MM.1S (cell line): Measurements from ENCODE around the gene ACSF3.

ENCODE experiments used
- DNase-seq: peaks from one replicate; pipeline ENCODE4 v3.0.0-alpha.2; 2015
- H2AFZ ChIP-seq: fragments of 300-600 bp; sonication (generic); 2 replicates; pipeline ENCODE4 v1.6.0; 2016; ENCODE audit warnings: antibody characterized with exemption, low read length
- H3F3A ChIP-seq: fragments of 300-600 bp; sonication (generic); 2 replicates; pipeline ENCODE4 v1.6.1; 2016; ENCODE audit warnings: mild to moderate bottlenecking, antibody characterized with exemption, low read length, moderate library complexity, mixed read lengths; ENCODE audit not compliant: insufficient read depth
- H3K27ac ChIP-seq: fragments of 300-600 bp; sonication (generic); 2 replicates; pipeline ENCODE4 v1.5.1; 2016; ENCODE audit warnings: mild to moderate bottlenecking, low read length
- H3K27me3 ChIP-seq: fragments of 300-600 bp; sonication (generic); replicated peaks from 2 replicates; pipeline ENCODE4 v1.6.0; 2016; ENCODE audit warnings: low read length; ENCODE audit not compliant: insufficient read depth
- H3K36me3 ChIP-seq: fragments of 300-600 bp; sonication (generic); replicated peaks from 2 replicates; pipeline ENCODE4 v1.6.1; 2016; ENCODE audit warnings: mild to moderate bottlenecking, low read length, mixed read lengths; ENCODE audit not compliant: insufficient read depth
- H3K4me1 ChIP-seq: fragments of 300-600 bp; sonication (generic); 2 replicates; pipeline ENCODE4 v1.6.1; 2016; ENCODE audit warnings: low read length, mixed read lengths
- H3K4me2 ChIP-seq: fragments of 300-600 bp; sonication (generic); 2 replicates; pipeline ENCODE4 v1.6.0; 2016; ENCODE audit warnings: low read depth, low read length
- H3K4me3 ChIP-seq: fragments of 300-600 bp; sonication (generic); 2 replicates; pipeline ENCODE4 v1.5.1; 2016; ENCODE audit warnings: low read length, mixed read lengths
- H3K79me2 ChIP-seq: fragments of 300-600 bp; sonication (generic); 2 replicates; pipeline ENCODE4 v1.6.1; 2016; ENCODE audit warnings: mixed run types, low read length, mixed read lengths
- H3K9ac ChIP-seq: fragments of 300-600 bp; sonication (generic); 2 replicates; pipeline ENCODE4 v1.6.1; 2016; ENCODE audit warnings: low read length, mixed read lengths
- H3K9me2 ChIP-seq: fragments of 300-600 bp; sonication (generic); replicated peaks from 2 replicates; pipeline ENCODE4 v1.6.1; 2016; ENCODE audit warnings: mild to moderate bottlenecking, low read length, mixed read lengths; ENCODE audit not compliant: insufficient read depth
- H3K9me3 ChIP-seq: fragments of 300-600 bp; sonication (generic); replicated peaks from 2 replicates; pipeline ENCODE4 v1.6.1; 2016; ENCODE audit warnings: mild to moderate bottlenecking, low read length, mixed read lengths; ENCODE audit not compliant: insufficient read depth
- H4K20me1 ChIP-seq: fragments of 300-600 bp; sonication (generic); 2 replicates; pipeline ENCODE4 v1.6.1; 2016; ENCODE audit warnings: mild to moderate bottlenecking, low read length, moderate library complexity, mixed read lengths; ENCODE audit not compliant: insufficient read depth
- EZH2 ChIP-seq: fragments of 300-600 bp; sonication (generic); optimal IDR thresholded peaks from 2 replicates; pipeline ENCODE3; 2017; ENCODE audit warnings: low read depth, mild to moderate bottlenecking, antibody characterized with exemption, low read length, mixed read lengths
- EZH2phosphoT487 ChIP-seq: fragments of 300-600 bp; sonication (generic); IDR thresholded peaks from 2 replicates; pipeline ENCODE4 v1.6.1; 2018; ENCODE audit warnings: antibody characterized with exemption, low read length
- TF ChIP-seq, protein P1 (sequence below): fragments of 300-600 bp; sonication (generic); IDR thresholded peaks from 2 replicates; pipeline ENCODE4 v1.5.1; 2016; ENCODE audit warnings: antibody characterized with exemption, low read length, mixed read lengths

The ACSF3 gene

DNA sequence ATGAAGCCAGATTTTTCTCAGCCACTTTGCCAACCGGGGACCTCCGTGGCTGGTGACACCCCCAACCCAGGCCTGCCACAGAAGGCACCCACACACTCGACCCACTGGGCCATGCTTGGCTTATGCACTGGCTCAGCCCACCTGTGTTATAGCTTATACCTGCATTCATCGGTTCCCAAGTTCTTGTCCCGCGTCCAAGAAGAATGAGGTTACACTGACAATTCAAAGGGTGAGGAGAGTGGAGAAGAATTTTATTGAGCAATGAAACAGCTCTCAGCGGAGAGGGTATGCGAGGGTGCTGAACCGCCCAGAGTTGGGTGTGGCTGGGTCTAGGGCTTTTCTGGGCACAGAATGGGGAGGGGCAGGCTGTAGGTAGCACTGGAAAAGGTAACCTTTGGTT is 55.7 kb downstream of the ACSF3 start:
- H3K36me3 ChIP-seq = no peaks in the 10 kb centered on the region
- no peak overlapping the region for H3K27ac ChIP-seq
- H3K4me2 ChIP-seq = no peak overlapping the region
- no peaks in the 10 kb centered on the region for H3K4me1 ChIP-seq
- no peaks in the 10 kb centered on the region for H3K27me3 ChIP-seq
- H3K9ac ChIP-seq = no peak overlapping the region
- no peak overlapping the region for H3K4me3 ChIP-seq
- no peaks in the 10 kb centered on the region for H3K79me2 ChIP-seq
- H3K9me3 ChIP-seq = no peaks in the 10 kb centered on the region
- no peak overlapping the region for H2AFZ ChIP-seq
- H4K20me1 ChIP-seq = no peaks in the 10 kb centered on the region
- H3K9me2 ChIP-seq = no peaks in the 10 kb centered on the region
- no peak for TF ChIP-seq EZH2
- no peak for TF ChIP-seq EZH2phosphoT487
- TF ChIP-seq, protein P1, sequence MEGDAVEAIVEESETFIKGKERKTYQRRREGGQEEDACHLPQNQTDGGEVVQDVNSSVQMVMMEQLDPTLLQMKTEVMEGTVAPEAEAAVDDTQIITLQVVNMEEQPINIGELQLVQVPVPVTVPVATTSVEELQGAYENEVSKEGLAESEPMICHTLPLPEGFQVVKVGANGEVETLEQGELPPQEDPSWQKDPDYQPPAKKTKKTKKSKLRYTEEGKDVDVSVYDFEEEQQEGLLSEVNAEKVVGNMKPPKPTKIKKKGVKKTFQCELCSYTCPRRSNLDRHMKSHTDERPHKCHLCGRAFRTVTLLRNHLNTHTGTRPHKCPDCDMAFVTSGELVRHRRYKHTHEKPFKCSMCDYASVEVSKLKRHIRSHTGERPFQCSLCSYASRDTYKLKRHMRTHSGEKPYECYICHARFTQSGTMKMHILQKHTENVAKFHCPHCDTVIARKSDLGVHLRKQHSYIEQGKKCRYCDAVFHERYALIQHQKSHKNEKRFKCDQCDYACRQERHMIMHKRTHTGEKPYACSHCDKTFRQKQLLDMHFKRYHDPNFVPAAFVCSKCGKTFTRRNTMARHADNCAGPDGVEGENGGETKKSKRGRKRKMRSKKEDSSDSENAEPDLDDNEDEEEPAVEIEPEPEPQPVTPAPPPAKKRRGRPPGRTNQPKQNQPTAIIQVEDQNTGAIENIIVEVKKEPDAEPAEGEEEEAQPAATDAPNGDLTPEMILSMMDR = no peak
- no peaks in the 10 kb centered on the region for H3F3A ChIP-seq
- DNase-seq = no peak

DNA sequence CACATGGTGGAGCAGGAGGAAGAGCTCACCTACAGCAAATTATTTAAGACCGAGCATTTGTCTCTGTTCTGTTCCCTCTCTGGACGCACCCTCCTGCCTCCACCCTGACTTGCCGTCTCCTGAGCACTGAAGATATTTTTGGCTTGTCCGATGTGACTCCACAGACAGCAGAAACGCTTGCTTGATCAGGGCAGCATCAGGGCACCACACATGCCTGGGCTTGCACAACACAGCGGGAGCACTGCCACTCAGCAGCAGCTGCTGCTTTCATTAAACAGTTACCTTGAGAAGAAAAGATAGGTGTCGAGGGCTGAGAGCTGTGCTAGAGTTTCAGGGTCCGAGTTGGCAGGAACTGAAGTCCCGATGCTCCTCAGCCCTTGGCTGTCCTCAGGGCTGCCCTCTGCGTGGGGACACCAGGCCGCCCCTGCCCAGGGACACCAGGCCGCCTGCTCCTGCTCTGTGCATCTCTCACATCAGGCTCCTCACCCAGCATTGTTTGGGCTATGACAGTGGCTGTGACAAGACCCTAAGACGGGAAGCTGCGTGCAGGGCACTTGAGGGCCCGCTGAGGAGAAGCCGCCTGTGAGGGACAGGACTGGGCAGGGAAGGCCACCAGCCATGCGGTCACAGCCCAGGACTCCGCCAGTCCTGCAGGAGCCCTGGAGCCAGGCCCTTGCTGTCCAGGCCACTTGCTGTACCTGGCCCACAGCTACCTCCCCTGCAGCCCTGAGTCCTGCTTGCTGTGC is 56.6 kb downstream of the ACSF3 start:
- no peaks in the 10 kb centered on the region for H3K4me1 ChIP-seq
- H4K20me1 ChIP-seq = no peaks in the 10 kb centered on the region
- no peak overlapping the region for H3K4me3 ChIP-seq
- H3K9ac ChIP-seq = no peak overlapping the region
- no peak for TF ChIP-seq EZH2phosphoT487
- TF ChIP-seq, protein P1 = no peak
- TF ChIP-seq EZH2 = no peak
- DNase-seq = no peak
- no peaks in the 10 kb centered on the region for H3K27me3 ChIP-seq
- H3K79me2 ChIP-seq = no peaks in the 10 kb centered on the region
- H3K9me3 ChIP-seq = no peaks in the 10 kb centered on the region
- no peak overlapping the region for H3K4me2 ChIP-seq
- no peaks in the 10 kb centered on the region for H3F3A ChIP-seq
- H3K9me2 ChIP-seq = no peaks in the 10 kb centered on the region
- no peak overlapping the region for H3K27ac ChIP-seq
- no peak overlapping the region for H2AFZ ChIP-seq
- no peaks in the 10 kb centered on the region for H3K36me3 ChIP-seq

DNA sequence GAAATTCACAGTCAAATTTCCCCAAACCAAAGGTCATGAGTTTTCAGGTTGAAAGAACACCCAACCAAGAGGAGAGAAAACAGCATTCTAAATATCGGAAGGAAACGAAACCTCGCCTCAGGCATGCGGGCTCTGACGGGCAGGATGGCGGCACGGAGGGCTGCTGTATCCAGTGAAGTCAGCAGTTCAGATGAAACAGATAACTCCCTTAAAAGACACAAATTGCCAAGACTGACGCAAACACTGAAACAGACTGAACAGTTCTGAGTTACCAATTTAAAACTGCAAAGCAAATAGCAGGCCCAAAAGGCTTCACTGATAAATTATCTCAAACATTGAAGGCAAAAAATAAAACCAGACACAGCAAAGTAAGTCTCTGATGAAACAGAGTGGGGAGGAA is 57.3 kb downstream of the ACSF3 start:
- no peak overlapping the region for H2AFZ ChIP-seq
- no peak overlapping the region for H3K4me2 ChIP-seq
- no peak overlapping the region for H3K4me3 ChIP-seq
- no peaks in the 10 kb centered on the region for H3K9me3 ChIP-seq
- no peaks in the 10 kb centered on the region for H3K4me1 ChIP-seq
- no peaks in the 10 kb centered on the region for H4K20me1 ChIP-seq
- H3K27me3 ChIP-seq = no peaks in the 10 kb centered on the region
- no peaks in the 10 kb centered on the region for H3K9me2 ChIP-seq
- no peaks in the 10 kb centered on the region for H3K36me3 ChIP-seq
- no peak overlapping the region for H3K27ac ChIP-seq
- TF ChIP-seq EZH2 (no peak), EZH2phosphoT487 (no peak)
- TF ChIP-seq, protein P1 = no peak
- no peak for DNase-seq
- no peaks in the 10 kb centered on the region for H3F3A ChIP-seq
- H3K9ac ChIP-seq = no peak overlapping the region
- H3K79me2 ChIP-seq = no peaks in the 10 kb centered on the region
